ENCODE data around the gene SOCS1. TPM values are rescaled to one million over a fixed set of nuclear protein-coding genes. Genes with fewer than 3 reads are reported as not detected.

The SOCS1 gene, protein sequence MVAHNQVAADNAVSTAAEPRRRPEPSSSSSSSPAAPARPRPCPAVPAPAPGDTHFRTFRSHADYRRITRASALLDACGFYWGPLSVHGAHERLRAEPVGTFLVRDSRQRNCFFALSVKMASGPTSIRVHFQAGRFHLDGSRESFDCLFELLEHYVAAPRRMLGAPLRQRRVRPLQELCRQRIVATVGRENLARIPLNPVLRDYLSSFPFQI
- 0.49 and 1.6 TPM in 2 replicates for total RNA-seq (2014; rRNA removed; shearing (Covaris generic))

DNA sequence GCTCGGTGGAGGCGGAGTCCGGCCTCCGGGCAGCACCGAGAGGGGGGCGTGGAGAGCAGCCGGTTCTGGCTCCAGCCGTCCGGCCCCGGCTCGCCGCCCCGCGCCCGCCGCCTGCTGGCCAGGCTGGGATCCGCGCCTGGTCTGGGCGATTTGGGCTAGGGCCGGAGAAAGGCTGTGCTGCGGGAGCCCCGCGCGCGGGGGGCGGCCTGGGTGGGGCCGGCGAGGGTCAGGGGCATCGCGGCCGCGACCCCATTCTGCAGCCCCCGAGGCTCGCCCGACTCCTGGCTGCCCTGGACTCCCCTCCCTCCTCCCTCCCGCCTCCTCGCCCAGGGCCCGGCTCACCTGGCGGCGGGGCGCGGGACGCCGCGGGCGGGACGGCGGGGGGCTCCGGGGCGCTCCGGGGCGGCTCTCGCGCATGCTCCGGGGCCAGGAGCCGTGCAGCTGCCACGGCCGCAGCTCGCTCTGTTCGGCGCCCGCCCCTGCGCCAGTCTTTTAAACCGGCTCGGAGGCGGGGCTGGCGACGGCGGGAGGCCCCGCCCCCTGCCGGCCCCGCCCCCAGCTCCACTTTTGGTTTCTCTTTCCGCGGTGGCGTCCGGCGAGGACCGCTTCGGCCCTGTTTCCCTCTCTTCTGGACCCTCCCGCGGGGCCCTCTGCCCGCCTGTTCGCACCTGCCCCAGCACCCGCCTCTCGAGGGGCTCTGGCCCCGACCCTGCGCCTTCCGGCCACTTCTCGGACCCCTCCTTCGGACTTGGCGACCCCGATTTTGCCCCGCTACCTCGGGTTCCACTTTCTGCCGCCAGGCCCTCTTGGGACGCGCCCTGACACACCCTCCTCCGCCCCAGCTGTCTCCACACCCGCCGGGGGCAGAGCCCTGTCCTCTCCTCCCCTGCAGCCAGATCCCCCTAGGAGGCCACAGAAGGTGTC is at the start of gene SOCS1:
Gene SOCS1 (minus strand): TSS at position 468 of the 924 bp plus-strand sequence. CDS start 726 bp downstream, outside the sequence.

DNA sequence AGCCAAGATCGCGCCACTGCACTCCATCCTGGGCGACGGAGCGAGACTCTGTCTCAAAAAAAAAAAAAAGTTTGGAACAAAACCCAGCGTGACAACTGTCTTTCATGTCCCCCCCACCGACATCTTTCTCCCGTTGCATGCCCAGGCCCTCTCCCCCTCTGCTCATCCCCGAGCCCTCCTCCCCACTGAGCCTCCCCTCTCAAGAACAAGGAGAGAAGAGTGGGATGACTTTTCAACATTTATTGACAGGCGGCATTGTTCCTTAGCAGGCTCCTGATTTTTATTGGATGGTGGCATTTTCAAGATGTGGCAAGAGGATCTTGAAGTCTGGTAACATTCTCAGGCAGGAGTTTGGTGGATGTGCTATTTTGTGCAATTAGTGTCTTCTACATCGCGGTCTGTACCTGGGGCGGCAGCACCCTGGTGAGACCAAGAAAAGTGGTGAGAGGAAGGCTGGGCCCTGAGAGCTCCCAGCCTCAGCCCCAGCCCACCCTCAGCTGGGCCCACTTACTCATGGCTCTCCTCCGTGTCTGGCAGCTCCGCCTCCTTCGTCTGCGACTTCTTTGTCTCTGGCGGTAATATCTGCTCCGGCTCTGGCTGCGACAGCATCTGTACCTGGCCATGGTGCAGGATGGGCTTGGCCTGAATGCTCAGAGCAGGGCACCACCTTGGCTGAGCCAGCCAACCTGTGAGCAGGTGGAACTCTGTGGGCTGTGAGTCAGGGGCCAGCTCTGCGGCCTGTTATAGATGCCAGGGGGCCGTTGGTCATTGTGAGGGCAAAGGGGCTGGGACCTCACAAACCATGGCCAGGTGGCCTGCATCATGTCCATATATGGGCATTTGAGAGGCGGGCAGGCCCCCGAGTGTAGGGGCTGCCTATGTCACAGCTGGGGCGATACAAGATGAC is 24.9 kb upstream of the SOCS1 start, which contains the start of gene PRM1:
Gene PRM1 (minus strand): TSS at position 715 of the 907 bp plus-strand sequence. CDS start 92 bp downstream, at position 623.

DNA sequence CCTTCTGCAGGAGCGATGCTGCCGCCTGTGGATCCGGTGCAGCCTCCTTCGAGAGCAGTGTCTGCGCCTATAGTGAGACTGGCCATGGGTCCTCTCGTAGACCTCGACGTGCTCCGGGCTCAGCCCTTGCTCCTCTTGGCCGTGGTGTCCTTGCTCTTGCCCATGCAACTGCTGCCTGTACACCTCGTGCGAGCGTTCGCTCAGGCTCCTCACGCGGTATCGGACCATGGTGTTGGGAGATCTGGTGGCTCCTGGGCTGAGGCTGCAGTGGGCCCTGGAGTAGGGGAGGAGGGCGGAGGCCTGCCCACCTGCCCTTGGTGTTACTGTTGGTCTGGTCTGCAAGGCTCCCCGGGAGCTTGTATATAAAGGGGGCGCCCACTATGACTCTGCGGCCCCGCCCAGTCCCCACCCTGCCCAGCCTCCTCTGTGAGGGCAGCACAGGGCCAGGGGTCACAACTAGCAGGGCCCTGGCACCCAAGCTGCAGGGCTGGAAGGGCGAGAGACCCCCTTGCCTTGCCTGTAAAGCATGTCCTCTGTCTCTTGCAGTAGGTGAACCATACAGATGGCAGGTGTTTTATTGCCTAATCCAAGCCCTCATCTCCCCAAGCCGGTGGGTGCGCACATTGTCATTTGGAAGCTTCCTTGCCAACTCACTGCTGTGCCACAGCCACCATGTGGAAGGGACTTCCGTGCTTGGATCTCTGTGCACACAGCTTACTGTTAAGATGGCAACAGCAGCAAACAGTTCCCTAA is 20.3 kb upstream of the SOCS1 start, which contains the start of gene PRM2:
Gene PRM2 (minus strand): TSS at position 338 of the 753 bp plus-strand sequence. CDS start 110 bp downstream, at position 228.

GRCh38 chr16:11272921-11273720 is 17.1 kb upstream of the SOCS1 start, which contains the start of gene PRM3:
TSS of gene PRM3 (minus strand) at chr16:11273629. CDS start at chr16:11273595, 34 bp downstream.

GRCh38 chr16:11268921-11269375 is 12.9 kb upstream of the SOCS1 start, which contains the start of gene TNP2:
TSS of gene TNP2 (minus strand) at chr16:11269325. CDS start at chr16:11269262, 63 bp downstream.

Small RNA genes lying within 50 kb of the gene (small RNA-seq; reads per million reads assigned to genes)
- not detected for gene RF00554

Other genes starting within 250 kb of the SOCS1 start
- not detected in 2 replicates for gene TNP2, start 13.1 kb upstream of the SOCS1 start, total RNA-seq (2014; rRNA removed; shearing (Covaris generic))
- not detected in 2 replicates for gene PRM3, start 17.4 kb upstream of the SOCS1 start, total RNA-seq (2014; rRNA removed; shearing (Covaris generic))
- gene PRM2, start 20.3 kb upstream of the SOCS1 start, total RNA-seq (2014; rRNA removed; shearing (Covaris generic)): not detected in 2 replicates
- gene PRM1, start 25.1 kb upstream of the SOCS1 start, total RNA-seq (2014; rRNA removed; shearing (Covaris generic)): not detected in 2 replicates
- gene RMI2, start 89.3 kb upstream of the SOCS1 start, total RNA-seq (2014; rRNA removed; shearing (Covaris generic)): 17.5 and 18.7 TPM in 2 replicates